Embryonic facial prominence (tissue), 1 donor: ENCODE data around the gene KCND1.

Source experiments
- DNase-seq: peaks from one replicate; pipeline ENCODE4 v3.0.0-alpha.2; 2016; ENCODE audit errors: extremely low spot score

KCND1 gene

GRCh38 chrX:48937054-48937907 is 34.4 kb downstream of the KCND1 start:
- no peak for DNase-seq

GRCh38 chrX:48936429-48937053 is 35.1 kb downstream of the KCND1 start:
- no peak for DNase-seq

- DNase-seq = no peak
These were observed 36.4 kb downstream of the KCND1 start for GRCh38 chrX:48935301-48935670.

- no peak for DNase-seq
These were observed 36.9 kb downstream of the KCND1 start for GRCh38 chrX:48934581-48935300.

DNA sequence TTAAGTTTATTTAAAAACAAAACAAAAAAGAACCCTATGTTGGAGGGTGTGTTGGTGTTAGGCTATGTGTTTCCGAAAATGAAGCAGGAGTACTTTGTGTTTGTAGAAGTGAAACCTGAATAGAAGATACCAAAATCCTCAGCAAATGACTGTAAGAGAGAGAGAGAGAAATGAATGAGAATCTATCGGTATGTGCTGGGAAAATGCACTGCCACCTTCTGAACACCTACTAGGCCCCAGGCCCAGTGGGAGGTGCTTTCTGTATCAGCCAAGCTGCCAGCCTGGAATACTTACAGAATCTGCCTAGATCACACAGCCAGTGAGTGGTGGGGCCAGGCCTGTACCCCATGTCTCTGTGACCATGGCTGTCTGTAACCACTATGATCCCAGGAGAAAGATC is 37.9 kb downstream of the KCND1 start:
- DNase-seq = no peak

GRCh38 chrX:48927736-48928382 is 43.8 kb downstream of the KCND1 start:
- DNase-seq = no peak

DNA sequence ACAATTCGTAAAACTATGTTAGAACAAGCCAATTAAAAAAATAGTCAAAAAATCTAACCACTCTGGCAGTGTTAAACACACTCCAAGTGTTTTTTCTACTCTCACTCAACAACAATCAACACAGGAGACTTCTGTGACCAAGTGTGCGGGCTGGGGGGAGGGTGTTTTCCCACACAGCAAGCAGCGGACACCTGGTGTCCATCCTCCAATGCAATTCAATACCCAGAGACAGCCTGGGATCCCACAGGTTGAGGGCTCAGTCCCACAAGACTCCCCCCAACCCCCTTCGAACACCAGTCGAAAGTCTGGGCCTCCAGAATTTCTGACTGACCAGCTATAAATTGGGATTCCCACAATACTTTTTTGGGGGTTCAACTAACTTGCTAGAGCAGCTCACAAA is 44.5 kb downstream of the KCND1 start:
- DNase-seq = no peak

DNA sequence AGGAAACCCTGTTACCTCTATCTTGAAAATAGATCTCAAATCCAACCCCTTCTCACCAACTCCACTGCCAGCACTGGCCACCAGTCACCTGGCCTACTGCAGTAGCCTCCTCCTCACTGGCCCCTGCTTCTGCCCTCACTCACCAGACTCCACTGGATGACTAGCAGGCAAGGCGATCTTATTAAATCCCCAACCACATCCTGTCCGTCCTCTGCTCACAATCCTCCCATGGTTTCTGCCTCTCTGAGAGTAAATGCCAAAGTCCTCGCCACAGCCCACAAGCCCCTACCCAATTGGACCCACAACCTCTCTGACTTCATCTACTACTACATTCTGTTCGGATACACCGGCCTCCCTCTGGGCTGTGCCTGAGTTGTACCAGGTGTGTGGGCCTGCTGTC is 47.4 kb downstream of the KCND1 start:
- no peak for DNase-seq

GRCh38 chrX:48923771-48924170 is 47.9 kb downstream of the KCND1 start:
- DNase-seq = no peak

DNA sequence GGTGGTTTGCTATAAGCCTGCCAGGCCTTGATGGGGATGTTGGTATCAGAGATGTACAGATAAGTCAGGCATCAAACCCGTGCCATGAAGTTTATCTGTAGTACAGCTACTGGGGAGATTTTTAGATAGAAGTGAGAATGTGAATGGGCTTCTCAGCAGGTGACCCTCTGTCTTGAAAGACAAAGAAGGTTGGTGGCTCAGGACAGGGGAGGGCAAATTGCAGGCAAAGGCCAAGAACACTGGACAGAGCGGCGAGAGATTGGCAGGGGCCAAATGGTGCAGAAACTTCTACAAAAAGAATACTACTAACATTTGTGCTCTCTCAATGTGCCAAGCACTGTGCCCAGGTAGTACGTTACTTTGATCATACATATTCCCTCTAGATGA is 50.9 kb downstream of the KCND1 start:
- no peak for DNase-seq

- no peak for DNase-seq
These were observed 51.5 kb downstream of the KCND1 start for GRCh38 chrX:48919947-48920717.

- no peak for DNase-seq
These were observed 52.2 kb downstream of the KCND1 start for GRCh38 chrX:48919360-48919841.

DNA sequence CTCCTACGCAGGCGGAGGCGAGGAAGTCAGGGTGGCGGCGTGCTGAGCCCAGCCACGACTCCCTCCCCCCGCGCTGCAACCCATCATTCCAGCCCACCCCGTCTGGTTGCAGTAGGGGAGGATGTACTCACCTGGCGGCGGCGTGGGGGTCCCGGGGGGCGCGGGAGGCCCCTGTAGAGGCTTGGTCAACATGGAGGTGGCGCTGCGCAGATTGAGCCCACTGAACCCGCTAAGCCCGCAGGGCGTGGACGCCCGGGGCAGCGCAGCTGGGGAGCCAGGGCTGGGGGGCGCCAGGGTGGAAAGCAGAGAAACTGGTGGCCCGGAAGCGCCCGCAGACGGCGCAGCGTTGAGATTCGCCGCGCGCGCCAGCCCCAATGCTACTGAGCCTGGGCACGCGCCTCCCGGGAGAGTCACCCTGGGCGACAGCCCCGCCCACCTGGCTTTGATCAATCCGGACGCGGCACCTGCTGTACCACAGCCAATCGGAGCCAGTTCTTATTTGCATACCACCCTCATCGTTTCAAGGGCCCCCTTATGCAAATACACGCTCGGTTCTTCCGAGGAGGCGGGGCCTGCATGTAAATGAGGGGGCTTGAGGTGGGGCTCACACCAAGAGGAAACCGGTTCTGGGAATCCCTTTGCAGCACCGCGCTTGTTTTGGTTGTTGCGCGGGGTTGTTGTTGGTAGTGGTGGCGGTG is 52.9 kb downstream of the KCND1 start, which contains the start of gene PIM2:
Gene PIM2 (minus strand): TSS at position 382 of the 698 bp plus-strand sequence. CDS start 190 bp downstream, at position 192.
- peak; percentile 48 for DNase-seq

GRCh38 chrX:48918301-48918642 is 53.4 kb downstream of the KCND1 start:
- no peak for DNase-seq

GRCh38 chrX:48917139-48918001 is 54.3 kb downstream of the KCND1 start:
- DNase-seq = peak; percentile 60

DNA sequence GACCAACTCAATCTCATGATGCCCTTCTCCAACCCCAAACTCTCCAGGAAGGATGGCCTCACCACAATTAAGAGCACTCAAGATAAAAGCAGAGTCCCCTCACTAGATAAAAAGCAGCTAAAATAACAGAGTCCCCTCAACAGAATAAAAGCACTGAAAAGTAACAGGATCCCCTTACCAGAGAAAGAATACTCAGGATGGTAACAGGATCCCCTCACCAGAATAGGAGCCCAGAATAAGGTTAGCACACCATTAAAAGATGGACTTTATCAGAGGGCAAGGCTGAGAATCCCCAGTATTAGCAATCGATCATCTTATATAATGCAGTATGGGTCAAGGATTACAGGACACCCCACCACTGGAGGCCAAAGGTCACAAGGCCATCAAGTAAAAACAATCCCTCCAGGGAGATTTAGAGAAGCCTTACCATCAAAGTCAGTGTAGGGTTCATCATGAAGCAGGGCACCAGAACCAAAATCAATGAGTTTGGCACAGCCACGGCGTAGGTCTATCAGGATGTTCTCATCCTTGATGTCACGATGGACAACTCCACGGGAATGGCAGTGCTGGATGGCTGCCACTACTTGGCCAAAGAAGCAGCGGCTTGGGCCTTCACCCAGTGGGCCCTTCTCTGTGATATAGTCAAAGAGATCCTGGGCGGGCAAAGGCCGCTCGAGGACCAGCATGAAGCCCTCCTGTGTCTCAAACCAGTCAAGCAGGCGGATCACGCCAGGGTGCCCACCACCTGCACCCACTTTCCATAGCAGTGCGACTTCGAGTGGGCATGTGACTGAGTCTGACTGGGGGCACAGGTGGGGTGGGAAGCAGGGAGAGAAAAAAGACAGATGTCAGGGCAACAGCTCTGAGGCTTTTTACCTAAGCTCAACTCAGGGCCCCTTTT is 56.8 kb downstream of the KCND1 start:
- no peak for DNase-seq

GRCh38 chrX:48913605-48914366 is 57.9 kb downstream of the KCND1 start:
- no peak for DNase-seq
